HCT116 (cell line): ENCODE results near the gene SHISAL1. TPM values are rescaled to one million over a fixed set of nuclear protein-coding genes. Genes with fewer than 3 reads are reported as not detected.

Source experiments
- ATAC-seq: fragments of 200-7000 bp; cut with Tn5 transposase; 2 replicates; pipeline ENCODE4 v1.9.1; 2020; ENCODE audit warnings: mild to moderate bottlenecking, moderate library complexity
- BruUV-seq: library from RNA; stranded (reverse); fragments of 400-500 nt; replicated peaks from 2 replicates; lab custom pipeline; 2021; lab: Mats Ljungman, UMichigan
- CTCF ChIA-PET: fragments of 300-600 bp; sonication (Branson Sonifier 250); formaldehyde crosslinking; loops from one replicate; lab custom pipeline; 2021; ENCODE audit warnings: antibody characterized with exemption; lab: Charles Lee
- POLR2A ChIA-PET: fragments of 300-600, 350-600 bp; sonication (Branson Sonifier 250); formaldehyde crosslinking; loops from one replicate; lab custom pipeline; 2021; ENCODE audit warnings: antibody characterized with exemption; lab: Charles Lee
- RAD21 ChIA-PET, 2 experiments: fragments of 300-600 bp; sonication (Branson Sonifier 250); formaldehyde crosslinking; loops; one replicate each; lab custom pipeline; 2023; ENCODE audit warnings: low total read pairs in 2 of 2; ENCODE audit not compliant: uncharacterized antibody in 2 of 2, unreplicated experiment in 2 of 2, low non-redundant PET in 1 of 2; lab: Charles Lee
- DNase-seq: peaks from one replicate; pipeline ENCODE4 v3.0.0-alpha.2; 2010; ENCODE audit warnings: low read depth, low spot score
- H2AFZ ChIP-seq: fragments of 200-600 bp; shearing (Covaris generic), sonication (generic); 2 replicates; pipeline ENCODE4 v1.6.1; 2017; ENCODE audit warnings: low read depth, mixed run types, mixed read lengths, antibody characterized with exemption, low read length; ENCODE audit not compliant: poor library complexity, severe bottlenecking
- H3K27ac ChIP-seq: 2 replicates; pipeline ENCODE4 v1.5.1; 2012; ENCODE audit warnings: low read depth, low read length
- H3K27me3 ChIP-seq: fragments of 200-600 bp; sonication (generic); 2 replicates; pipeline ENCODE4 v1.6.1; 2016; ENCODE audit warnings: mixed run types, low read length, mixed read lengths; ENCODE audit not compliant: insufficient read depth
- H3K36me3 ChIP-seq, 2 experiments: fragments of 200-500 bp in 1 of 2; fragments of 200-600 bp in 1 of 2; sonication (Bioruptor generic) in 1 of 2; sonication (generic) in 1 of 2; 2 replicates each; pipeline versions ENCODE4 v1.5.1 to v1.6.1; 2014 to 2016; ENCODE audit warnings: low read length in 2 of 2, inconsistent platforms in 1 of 2, mixed read lengths in 1 of 2, mixed run types in 1 of 2; ENCODE audit not compliant: insufficient read depth in 2 of 2, control insufficient read depth in 1 of 2
- H3K4me1 ChIP-seq, 2 experiments: fragments of 200-600 bp in 1 of 2; sonication (generic) in 1 of 2; 2 replicates each; pipeline versions ENCODE4 v1.5.1 to v1.6.1; 2012 to 2017; ENCODE audit warnings: low read length in 2 of 2, inconsistent platforms in 1 of 2, mild to moderate bottlenecking in 1 of 2, mixed read lengths in 1 of 2, mixed run types in 1 of 2, moderate library complexity in 1 of 2; ENCODE audit not compliant: insufficient read depth in 2 of 2, control insufficient read depth in 1 of 2
- H3K4me2 ChIP-seq: fragments of 200-600 bp; sonication (generic); 2 replicates; pipeline ENCODE4 v1.6.1; 2017; ENCODE audit warnings: mixed run types, low read length, mixed read lengths
- H3K4me3 ChIP-seq, 2 experiments: fragments of 200-600 bp in 1 of 2; sonication (generic) in 1 of 2; replicated peaks in 1 of 2; 2 replicates each; pipeline ENCODE4 v1.5.1; 2011 to 2016; ENCODE audit warnings: low read length in 2 of 2, control low read depth in 1 of 2, low read depth in 1 of 2, mild to moderate bottlenecking in 1 of 2, mixed read lengths in 1 of 2, mixed run types in 1 of 2
- H3K79me2 ChIP-seq: fragments of 200-600 bp; sonication (generic); 2 replicates; pipeline ENCODE4 v1.6.1; 2017; ENCODE audit warnings: mild to moderate bottlenecking, mixed run types, low read length, moderate library complexity, mixed read lengths; ENCODE audit not compliant: insufficient read depth
- H3K9ac ChIP-seq: fragments of 200-600 bp; sonication (generic); 2 replicates; pipeline ENCODE4 v1.6.1; 2016; ENCODE audit warnings: low read length, mixed read lengths
- H3K9me2 ChIP-seq: fragments of 200-600 bp; sonication (generic), shearing (Covaris generic); 2 replicates; pipeline ENCODE4 v1.6.1; 2017; ENCODE audit warnings: mixed run types, mild to moderate bottlenecking, moderate library complexity; ENCODE audit not compliant: insufficient read depth
- H3K9me3 ChIP-seq, 2 experiments: fragments of 200-500 bp in 1 of 2; fragments of 200-600 bp in 1 of 2; sonication (Bioruptor generic) in 1 of 2; sonication (generic) in 1 of 2; 2 replicates each; pipeline ENCODE4 v1.6.1; 2014 to 2017; ENCODE audit warnings: low read length in 2 of 2, mixed read lengths in 2 of 2, inconsistent platforms in 1 of 2, low read depth in 1 of 2, mild to moderate bottlenecking in 1 of 2, mixed run types in 1 of 2, moderate library complexity in 1 of 2; ENCODE audit not compliant: control insufficient read depth in 1 of 2, insufficient read depth in 1 of 2
- H4K20me1 ChIP-seq: fragments of 200-600 bp; sonication (generic), shearing (Covaris generic); 2 replicates; pipeline ENCODE4 v1.6.1; 2017; ENCODE audit warnings: mixed run types, mild to moderate bottlenecking, moderate library complexity; ENCODE audit not compliant: insufficient read depth
- CEBPB ChIP-seq: IDR thresholded peaks from 2 replicates; pipeline ENCODE4 v1.6.1; 2012; ENCODE audit warnings: low read depth
- ZBTB33 ChIP-seq: IDR thresholded peaks from 2 replicates; pipeline ENCODE4 v1.6.1; 2011; ENCODE audit warnings: mild to moderate bottlenecking, low read length, moderate library complexity; ENCODE audit not compliant: insufficient replicate concordance; ENCODE audit errors: extremely low read depth
- intact Hi-C: fragments of 100-400 bp; cut with micrococcal nuclease; formaldehyde crosslinking; loops from 2 replicates; pipeline ENCODE4 v1.10.0; 2022
- total RNA-seq: library from RNA; stranded (reverse); gene quantifications from one replicate; pipeline ENCODE4 v1.2.1, GENCODE V29; 2021; ENCODE audit not compliant: unreplicated experiment
- TF ChIP-seq, protein P1 (sequence below): IDR thresholded peaks from 2 replicates; pipeline ENCODE4 v1.6.1; 2012; ENCODE audit warnings: low read depth

Gene SHISAL1
- total RNA-seq, 1 experiment from 2014 or later: not detected

GRCh38 chr22:44261164-44261860, 51.4 kb downstream of the SHISAL1 start:
- ChIA-PET CTCF (no interaction called here), RAD21 (no interaction called here), POLR2A (no interaction called here)
- Histone ChIP-seq H3K27ac (no peak overlapping the region), H3K4me3 (no peak overlapping the region), H3K9me3 (no peaks in the 10 kb centered on the region), H3K4me1 (no peaks in the 10 kb centered on the region), H3K79me2 (no peaks in the 10 kb centered on the region), H3K4me2 (no peak overlapping the region), H4K20me1 (no peaks in the 10 kb centered on the region), H3K36me3 (no peaks in the 10 kb centered on the region), H3K9me2 (no peaks in the 10 kb centered on the region), H3K27me3 (no peaks in the 10 kb centered on the region), H3K9ac (no peak overlapping the region), H2AFZ (no peak overlapping the region)
- no TSS peak for BruUV-seq
- DNase-seq (no peak), ATAC-seq (no peak)
- TF ChIP-seq ZBTB33: no peak
- TF ChIP-seq CEBPB: no peak
- TF ChIP-seq, protein P1, sequence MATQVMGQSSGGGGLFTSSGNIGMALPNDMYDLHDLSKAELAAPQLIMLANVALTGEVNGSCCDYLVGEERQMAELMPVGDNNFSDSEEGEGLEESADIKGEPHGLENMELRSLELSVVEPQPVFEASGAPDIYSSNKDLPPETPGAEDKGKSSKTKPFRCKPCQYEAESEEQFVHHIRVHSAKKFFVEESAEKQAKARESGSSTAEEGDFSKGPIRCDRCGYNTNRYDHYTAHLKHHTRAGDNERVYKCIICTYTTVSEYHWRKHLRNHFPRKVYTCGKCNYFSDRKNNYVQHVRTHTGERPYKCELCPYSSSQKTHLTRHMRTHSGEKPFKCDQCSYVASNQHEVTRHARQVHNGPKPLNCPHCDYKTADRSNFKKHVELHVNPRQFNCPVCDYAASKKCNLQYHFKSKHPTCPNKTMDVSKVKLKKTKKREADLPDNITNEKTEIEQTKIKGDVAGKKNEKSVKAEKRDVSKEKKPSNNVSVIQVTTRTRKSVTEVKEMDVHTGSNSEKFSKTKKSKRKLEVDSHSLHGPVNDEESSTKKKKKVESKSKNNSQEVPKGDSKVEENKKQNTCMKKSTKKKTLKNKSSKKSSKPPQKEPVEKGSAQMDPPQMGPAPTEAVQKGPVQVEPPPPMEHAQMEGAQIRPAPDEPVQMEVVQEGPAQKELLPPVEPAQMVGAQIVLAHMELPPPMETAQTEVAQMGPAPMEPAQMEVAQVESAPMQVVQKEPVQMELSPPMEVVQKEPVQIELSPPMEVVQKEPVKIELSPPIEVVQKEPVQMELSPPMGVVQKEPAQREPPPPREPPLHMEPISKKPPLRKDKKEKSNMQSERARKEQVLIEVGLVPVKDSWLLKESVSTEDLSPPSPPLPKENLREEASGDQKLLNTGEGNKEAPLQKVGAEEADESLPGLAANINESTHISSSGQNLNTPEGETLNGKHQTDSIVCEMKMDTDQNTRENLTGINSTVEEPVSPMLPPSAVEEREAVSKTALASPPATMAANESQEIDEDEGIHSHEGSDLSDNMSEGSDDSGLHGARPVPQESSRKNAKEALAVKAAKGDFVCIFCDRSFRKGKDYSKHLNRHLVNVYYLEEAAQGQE: no peak
- intact Hi-C loops: no loop called here
